ENCODE measurements around the gene RINL.

DNA sequence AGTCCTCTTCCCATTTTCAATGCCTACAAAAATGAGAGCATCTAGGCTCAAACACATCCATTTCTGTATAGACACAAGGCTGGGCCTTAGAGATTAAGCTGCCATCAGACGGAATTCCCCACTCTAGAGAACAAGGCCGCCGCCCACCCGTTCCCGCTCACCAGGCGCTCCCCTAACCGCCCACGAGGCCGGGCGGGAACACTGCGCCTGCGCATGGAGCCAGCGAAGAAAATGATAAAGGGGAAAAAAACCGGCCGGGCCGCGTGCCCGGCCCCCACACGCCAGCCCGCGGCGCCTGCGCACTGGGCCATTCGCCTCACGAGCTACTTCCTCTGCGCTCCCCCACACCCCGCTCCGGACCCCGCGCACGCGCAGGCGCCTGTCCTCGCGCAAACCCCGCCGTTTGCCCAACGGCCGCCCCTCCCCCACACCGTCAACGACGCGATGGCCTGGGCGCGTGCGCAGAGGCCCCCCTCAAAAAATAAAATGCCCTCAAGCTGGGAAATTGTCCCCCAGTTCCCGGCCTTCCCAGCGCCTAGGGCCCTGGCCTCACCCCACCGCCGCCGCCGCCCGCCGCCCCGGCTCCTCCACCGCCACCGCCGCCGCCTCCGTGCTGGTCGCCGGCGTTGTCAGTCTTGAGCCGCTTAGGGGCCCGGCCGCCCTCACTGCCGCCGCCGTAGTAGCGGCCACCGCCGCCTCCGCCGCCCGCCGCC is 28.8 kb downstream of the RINL start:
- TF ChIP-seq, protein P1, sequence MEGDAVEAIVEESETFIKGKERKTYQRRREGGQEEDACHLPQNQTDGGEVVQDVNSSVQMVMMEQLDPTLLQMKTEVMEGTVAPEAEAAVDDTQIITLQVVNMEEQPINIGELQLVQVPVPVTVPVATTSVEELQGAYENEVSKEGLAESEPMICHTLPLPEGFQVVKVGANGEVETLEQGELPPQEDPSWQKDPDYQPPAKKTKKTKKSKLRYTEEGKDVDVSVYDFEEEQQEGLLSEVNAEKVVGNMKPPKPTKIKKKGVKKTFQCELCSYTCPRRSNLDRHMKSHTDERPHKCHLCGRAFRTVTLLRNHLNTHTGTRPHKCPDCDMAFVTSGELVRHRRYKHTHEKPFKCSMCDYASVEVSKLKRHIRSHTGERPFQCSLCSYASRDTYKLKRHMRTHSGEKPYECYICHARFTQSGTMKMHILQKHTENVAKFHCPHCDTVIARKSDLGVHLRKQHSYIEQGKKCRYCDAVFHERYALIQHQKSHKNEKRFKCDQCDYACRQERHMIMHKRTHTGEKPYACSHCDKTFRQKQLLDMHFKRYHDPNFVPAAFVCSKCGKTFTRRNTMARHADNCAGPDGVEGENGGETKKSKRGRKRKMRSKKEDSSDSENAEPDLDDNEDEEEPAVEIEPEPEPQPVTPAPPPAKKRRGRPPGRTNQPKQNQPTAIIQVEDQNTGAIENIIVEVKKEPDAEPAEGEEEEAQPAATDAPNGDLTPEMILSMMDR (IDR thresholded peaks at IDR 0.05; ENCODE audit: poor library complexity, severe bottlenecking): no peak
- TF ChIP-seq REST (IDR thresholded peaks at IDR 0.05; ENCODE audit: borderline replicate concordance): no peak
- peak; percentile 48 for TF ChIP-seq SMC3 (conservative IDR thresholded peaks at IDR 0.05; ENCODE audit: poor library complexity)
- TF ChIP-seq POLR2AphosphoS5 (IDR thresholded peaks at IDR 0.05): no peak
- TF ChIP-seq EP300 (conservative IDR thresholded peaks at IDR 0.05; ENCODE audit: poor library complexity, severe bottlenecking): peak; percentile 74
- no peak for TF ChIP-seq EZH2 (IDR thresholded peaks at IDR 0.05; ENCODE audit: borderline replicate concordance, insufficient read depth, low read length, poor library complexity, severe bottlenecking)

All from neural cell (in vitro differentiated cells).